SK-N-MC (cell line): ENCODE data around the gene WASF3.

Experiments
- DNase-seq: peaks from one replicate; pipeline ENCODE4 v3.0.0-alpha.2; 2011; ENCODE audit warnings: low read depth, low spot score
- H3K27ac ChIP-seq: fragments of 200-600 bp; sonication (generic); 2 replicates; pipeline ENCODE4 v1.5.1; 2016; ENCODE audit warnings: mixed run types
- H3K36me3 ChIP-seq: fragments of 200-600 bp; sonication (generic); 2 replicates; pipeline ENCODE4 v1.6.1; 2017; ENCODE audit warnings: antibody characterized with exemption, low read length, mixed read lengths; ENCODE audit not compliant: insufficient read depth
- H3K4me3 ChIP-seq: fragments of 200-600 bp; sonication (generic); 2 replicates; pipeline ENCODE4 v1.5.1; 2016
- H3K9ac ChIP-seq: fragments of 200-600 bp; sonication (generic); 2 replicates; pipeline ENCODE4 v1.8.0; 2017; ENCODE audit warnings: mixed run types, mixed read lengths; ENCODE audit not compliant: insufficient read length
- H3K9me3 ChIP-seq: fragments of 200-600 bp; sonication (generic); 2 replicates; pipeline ENCODE4 v1.6.1; 2017; ENCODE audit warnings: low read depth, mild to moderate bottlenecking, antibody characterized with exemption, low read length, moderate library complexity, mixed read lengths
- EZH2 ChIP-seq: fragments of 200-600 bp; sonication (generic); IDR thresholded peaks from one replicate; pipeline ENCODE4 v1.6.1; 2017; ENCODE audit warnings: antibody characterized with exemption
- FOXP2 ChIP-seq: optimal IDR thresholded peaks from 2 replicates; pipeline ENCODE3; 2011; ENCODE audit warnings: mild to moderate bottlenecking, moderate library complexity; ENCODE audit not compliant: insufficient read depth; ENCODE audit errors: extremely low read length, control extremely low read depth
- POLR2AphosphoS5 ChIP-seq: IDR thresholded peaks from 2 replicates; pipeline ENCODE4 v1.6.1; 2012; ENCODE audit warnings: mild to moderate bottlenecking, low read depth, low read length, borderline replicate concordance

The WASF3 gene

GRCh38 chr13:26589226-26589625 lies 31.7 kb downstream of the WASF3 start:
- DNase-seq, result no peak
- Histone ChIP-seq H3K4me3 (no peak overlapping the region), H3K9ac (no peak overlapping the region), H3K27ac (no peak overlapping the region), H3K9me3 (no peaks in the 10 kb centered on the region), H3K36me3 (no peaks in the 10 kb centered on the region)
- TF ChIP-seq FOXP2 (no peak), EZH2 (no peak), POLR2AphosphoS5 (no peak)

GRCh38 chr13:26589754-26590153 lies 32.3 kb downstream of the WASF3 start:
- H3K9me3 ChIP-seq, result no peaks in the 10 kb centered on the region
- DNase-seq, result no peak
- no peak overlapping the region for H3K4me3 ChIP-seq
- H3K27ac ChIP-seq, result no peak overlapping the region
- no peak overlapping the region for H3K9ac ChIP-seq
- no peak for TF ChIP-seq FOXP2
- TF ChIP-seq POLR2AphosphoS5, result no peak
- no peak for TF ChIP-seq EZH2
- no peaks in the 10 kb centered on the region for H3K36me3 ChIP-seq

DNA sequence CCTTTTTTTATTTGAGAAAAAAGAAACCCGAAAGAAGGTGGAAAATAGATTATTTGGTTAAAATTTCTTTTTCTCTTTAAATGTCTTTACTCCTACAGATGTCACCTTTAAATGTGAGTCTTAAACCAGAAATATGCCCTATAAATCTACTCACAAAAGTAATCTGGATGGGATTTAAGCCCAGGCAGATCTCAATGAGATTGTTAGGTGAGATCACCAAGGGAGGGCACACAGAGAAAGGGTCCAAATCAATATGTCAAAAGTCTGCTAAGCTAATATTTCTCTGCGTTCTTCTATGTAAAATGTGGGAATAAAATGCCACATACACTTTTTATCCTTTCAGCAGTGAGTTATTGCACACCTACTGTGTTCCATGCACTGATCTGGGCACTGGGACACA lies 32.9 kb downstream of the WASF3 start:
- DNase-seq, result no peak
- Histone ChIP-seq H3K27ac (no peak overlapping the region), H3K9ac (no peak overlapping the region), H3K36me3 (no peaks in the 10 kb centered on the region), H3K9me3 (no peaks in the 10 kb centered on the region), H3K4me3 (no peak overlapping the region)
- TF ChIP-seq EZH2, result no peak

GRCh38 chr13:26590951-26591350 lies 33.5 kb downstream of the WASF3 start:
- H3K27ac ChIP-seq, result no peak overlapping the region
- no peak for DNase-seq
- no peak overlapping the region for H3K9ac ChIP-seq
- TF ChIP-seq EZH2, result no peak
- no peak for TF ChIP-seq POLR2AphosphoS5
- TF ChIP-seq FOXP2, result no peak
- no peak overlapping the region for H3K4me3 ChIP-seq
- no peaks in the 10 kb centered on the region for H3K36me3 ChIP-seq
- no peaks in the 10 kb centered on the region for H3K9me3 ChIP-seq

DNA sequence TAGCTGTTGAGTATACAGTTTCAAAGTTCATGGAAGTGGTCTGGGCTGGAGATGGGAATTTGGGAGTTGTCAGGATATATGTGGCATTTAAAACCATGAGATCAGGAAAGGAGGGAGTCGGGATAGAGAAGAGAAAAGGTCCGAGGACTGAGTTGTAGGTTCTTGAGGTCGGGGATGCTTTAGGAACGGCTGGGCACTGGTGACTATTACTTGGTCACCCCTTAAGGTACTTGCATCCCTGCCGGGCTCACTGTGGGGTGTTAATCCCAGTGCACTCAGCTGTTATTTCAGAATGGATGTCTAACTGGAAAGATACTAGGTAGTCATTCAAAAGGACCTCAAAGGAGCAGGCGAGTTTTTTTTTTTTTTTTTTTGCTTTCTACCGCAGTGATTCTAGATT lies 34.2 kb downstream of the WASF3 start:
- TF ChIP-seq FOXP2, result no peak
- no peak for TF ChIP-seq EZH2
- no peak for TF ChIP-seq POLR2AphosphoS5
- H3K9ac ChIP-seq, result no peak overlapping the region

DNA sequence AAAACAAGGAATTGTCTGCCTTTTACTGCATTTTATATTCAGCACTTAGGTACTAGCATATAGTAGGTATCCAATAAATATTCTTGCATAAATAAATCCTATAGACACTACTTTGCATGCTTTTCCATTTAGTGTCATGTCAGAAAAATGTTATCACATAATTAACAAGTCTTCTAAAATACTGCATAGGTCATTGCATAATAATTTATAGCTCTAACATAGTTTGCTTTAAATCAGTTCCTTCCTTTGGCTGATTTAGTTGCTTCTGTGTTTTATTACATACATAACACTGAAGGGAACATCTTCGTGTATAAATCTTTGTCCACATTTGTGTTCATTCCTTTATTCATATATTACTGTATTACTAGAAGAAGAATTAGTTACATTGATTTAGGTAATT lies 36.2 kb downstream of the WASF3 start:
- H3K4me3 ChIP-seq, result no peak overlapping the region

More for the DNA sequence above, 34.2 kb downstream of the WASF3 start:
- Histone ChIP-seq H3K27ac (no peak overlapping the region), H3K9me3 (no peaks in the 10 kb centered on the region), H3K4me3 (no peak overlapping the region), H3K36me3 (no peaks in the 10 kb centered on the region)
- no peak for DNase-seq

DNA sequence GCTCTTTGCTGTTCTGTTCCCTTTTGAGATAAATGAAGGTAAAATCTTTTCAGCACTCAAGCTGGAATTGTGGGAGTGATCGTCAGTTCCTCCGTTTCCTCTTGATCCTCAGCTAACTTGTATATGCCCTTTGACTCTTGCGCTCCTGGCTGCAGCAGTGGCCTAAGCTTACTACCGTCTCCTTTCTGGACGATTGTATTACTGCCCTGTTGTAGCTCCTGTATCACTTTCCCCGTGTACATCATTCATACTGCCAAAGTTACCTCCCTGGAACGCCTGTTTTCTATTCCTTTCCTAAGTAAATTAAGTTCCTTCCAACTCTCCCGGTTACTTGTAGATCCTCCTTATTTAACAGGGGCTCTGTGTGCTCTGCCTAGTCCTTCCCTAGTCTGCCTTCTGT lies 36.9 kb downstream of the WASF3 start:
- Histone ChIP-seq H3K36me3 (no peaks in the 10 kb centered on the region), H3K4me3 (no peak overlapping the region), H3K27ac (no peak overlapping the region), H3K9ac (no peak overlapping the region), H3K9me3 (no peaks in the 10 kb centered on the region)
- no peak for TF ChIP-seq POLR2AphosphoS5
- TF ChIP-seq FOXP2, result no peak
- TF ChIP-seq EZH2, result no peak
- no peak for DNase-seq

More for the DNA sequence above, 36.2 kb downstream of the WASF3 start:
- Histone ChIP-seq H3K36me3 (no peaks in the 10 kb centered on the region), H3K27ac (no peak overlapping the region), H3K9me3 (no peaks in the 10 kb centered on the region), H3K9ac (no peak overlapping the region)
- no peak for TF ChIP-seq FOXP2
- DNase-seq, result no peak

- Histone ChIP-seq H3K9me3 (no peaks in the 10 kb centered on the region), H3K36me3 (no peaks in the 10 kb centered on the region), H3K27ac (no peak overlapping the region), H3K9ac (no peak overlapping the region), H3K4me3 (no peak overlapping the region)
- no peak for DNase-seq
- TF ChIP-seq EZH2 (no peak), FOXP2 (no peak), POLR2AphosphoS5 (no peak)
These were observed 39.0 kb downstream of the WASF3 start for GRCh38 chr13:26596458-26596857.

DNA sequence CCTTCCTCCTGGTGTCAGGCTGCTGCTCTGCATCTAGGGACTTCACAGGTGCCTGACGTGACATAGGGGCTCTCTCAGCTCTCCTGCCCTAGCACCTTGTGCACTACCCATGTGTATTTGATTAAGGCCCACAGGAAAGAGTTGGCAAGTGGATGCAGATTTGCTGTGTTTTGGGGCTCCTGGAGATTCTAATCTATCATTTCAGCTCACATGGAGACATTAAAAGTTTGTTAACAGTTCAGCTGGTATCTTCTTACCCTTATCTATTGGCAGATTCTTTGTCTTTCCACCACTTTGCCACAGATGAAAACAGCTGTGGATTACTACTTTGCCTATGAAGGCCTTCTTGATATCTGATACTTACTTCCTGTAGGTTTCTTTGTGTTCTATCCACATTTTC lies 41.9 kb downstream of the WASF3 start:
- Histone ChIP-seq H3K9ac (no peak overlapping the region), H3K4me3 (no peak overlapping the region), H3K36me3 (no peaks in the 10 kb centered on the region), H3K27ac (no peak overlapping the region), H3K9me3 (no peaks in the 10 kb centered on the region)
- TF ChIP-seq POLR2AphosphoS5 (no peak), EZH2 (no peak), FOXP2 (no peak)
- DNase-seq, result no peak
